Natural killer cell (primary cell): ENCODE data around the gene GJB2. TPM values are rescaled to one million over a fixed set of nuclear protein-coding genes. Genes with fewer than 3 reads are reported as not detected.

Experiments used
- ATAC-seq, 3 donors: fragments of 150-1000 bp in 2 of 3; fragments of 200-7000 bp in 1 of 3; cut with Tn5 transposase; 1 replicate in 1 of 3; 2 replicates in 2 of 3; pipeline ENCODE4 v1.10.0; 2021; ENCODE audit warnings: mild to moderate bottlenecking in 2 of 3, moderate library complexity in 2 of 3
- DNase-seq, 2 donors: peaks; one replicate each; pipeline versions ENCODE4 v3.0.0 to v3.0.0-alpha.2; 2013 to 2021; ENCODE audit warnings: mixed read lengths in 1 of 2
- H3K27ac ChIP-seq: one replicate; pipeline ENCODE4 v1.5.1; 2013; ENCODE audit warnings: mild to moderate bottlenecking, low read length
- H3K27me3 ChIP-seq: one replicate; pipeline ENCODE4 v1.6.1; 2013; ENCODE audit warnings: low read length; ENCODE audit not compliant: control insufficient read depth, insufficient read depth
- H3K36me3 ChIP-seq: one replicate; pipeline ENCODE4 v1.6.1; 2013; ENCODE audit warnings: low read length; ENCODE audit not compliant: control insufficient read depth, insufficient read depth
- H3K4me1 ChIP-seq: one replicate; pipeline ENCODE4 v1.6.1; 2013; ENCODE audit warnings: low read length; ENCODE audit not compliant: control insufficient read depth, insufficient read depth
- H3K4me3 ChIP-seq: one replicate; pipeline ENCODE4 v1.5.1; 2013; ENCODE audit warnings: low read length
- H3K9me3 ChIP-seq: one replicate; pipeline ENCODE4 v1.6.1; 2013; ENCODE audit warnings: low read length; ENCODE audit not compliant: control insufficient read depth, insufficient read depth
- H3K27ac Mint-ChIP-seq, 2 donors: one replicate each; pipeline ENCODE4 v1.8.0; 2022; ENCODE audit warnings: mild to moderate bottlenecking in 2 of 2, mixed read lengths in 2 of 2, moderate library complexity in 1 of 2
- H3K27me3 Mint-ChIP-seq, 2 donors: one replicate each; pipeline ENCODE4 v1.8.0; 2022; ENCODE audit warnings: low read depth in 2 of 2, mixed read lengths in 2 of 2
- H3K36me3 Mint-ChIP-seq: one replicate; pipeline ENCODE4 v1.8.0; 2022; ENCODE audit warnings: mixed read lengths
- H3K4me1 Mint-ChIP-seq, 2 donors: one replicate each; pipeline ENCODE4 v1.8.0; 2022; ENCODE audit warnings: mixed read lengths in 2 of 2
- H3K4me3 Mint-ChIP-seq: one replicate; pipeline ENCODE4 v1.8.0; 2022; ENCODE audit warnings: mild to moderate bottlenecking, moderate library complexity, mixed read lengths
- H3K9me3 Mint-ChIP-seq, 2 donors: one replicate each; pipeline ENCODE4 v1.8.0; 2022; ENCODE audit warnings: mixed read lengths in 2 of 2
- CTCF ChIP-seq: fragments of 200-600 bp; IDR thresholded peaks from one replicate; pipeline ENCODE4 v1.8.0; 2022; ENCODE audit warnings: antibody characterized with exemption
- WGBS: methylation state at CpG from one replicate; pipeline ENCODE4 v1.1.7; 2013; ENCODE audit warnings: missing lambda C conversion rate; ENCODE audit not compliant: insufficient coverage; 5-methylcytosine and 5-hydroxymethylcytosine counted together
- intact Hi-C: fragments of 100-400 bp; cut with micrococcal nuclease; formaldehyde crosslinking; loops from one replicate; pipeline ENCODE4 v1.14.2; 2022
- total RNA-seq, 4 donors: library from RNA; stranded (reverse); fragments of 120-200 nt in 1 of 4; gene quantifications; one replicate each; pipeline versions ENCODE4 v1.2.3 to v1.2.4, GENCODE V29; 2013 to 2022

GJB2 gene
- total RNA-seq, 3 donors from 2014 or later (not counting 1 experiment from before 2014, with no cell fraction given), result 0.40 TPM; not detected in 2

- H3K27me3 ChIP-seq, result peaks cover 26% of the 10 kb centered on the region
- DNase-seq (no peak), ATAC-seq (no peak)
- no peak overlapping the region for H3K27ac Mint-ChIP-seq
- no peak overlapping the region for H3K4me3 ChIP-seq
- 49% methylated on average over 16 of the region's 16 CpGs for WGBS
- H3K27ac ChIP-seq, result no peak overlapping the region
- no peaks in the 10 kb centered on the region for H3K9me3 ChIP-seq
- H3K4me1 ChIP-seq, result peaks cover 10% of the 10 kb centered on the region
- intact Hi-C loops, result no loop called here
- no peaks in the 10 kb centered on the region for H3K9me3 Mint-ChIP-seq
- peaks cover 41 to 51% of the 10 kb centered on the region in 2 donors for H3K27me3 Mint-ChIP-seq
- H3K4me3 Mint-ChIP-seq, result peak overlapping the region; percentile 74
- peaks cover 4 to 13% of the 10 kb centered on the region in 2 donors for H3K4me1 Mint-ChIP-seq
- H3K36me3 ChIP-seq, result no peaks in the 10 kb centered on the region
- H3K36me3 Mint-ChIP-seq, result no peaks in the 10 kb centered on the region
- TF ChIP-seq CTCF, result no peak
These were observed 30.8 kb downstream of the GJB2 start for GRCh38 chr13:20161951-20162300.

- H3K36me3 Mint-ChIP-seq, result no peaks in the 10 kb centered on the region
- Histone ChIP-seq H3K27me3 (peaks cover 26% of the 10 kb centered on the region), H3K27ac (no peak overlapping the region), H3K9me3 (no peaks in the 10 kb centered on the region), H3K36me3 (no peaks in the 10 kb centered on the region), H3K4me1 (peaks cover 10% of the 10 kb centered on the region), H3K4me3 (peak overlapping the region; percentile 23)
- ATAC-seq (peak; percentile 65 to 71 (median 66)), DNase-seq (peak; percentile 27 to 74)
- H3K9me3 Mint-ChIP-seq, result no peaks in the 10 kb centered on the region
- WGBS, result 2% methylated on average over 79 of the region's 79 CpGs
- TF ChIP-seq CTCF, result no peak
- no peak overlapping the region for H3K27ac Mint-ChIP-seq
- peaks cover 36 to 46% of the 10 kb centered on the region in 2 donors for H3K27me3 Mint-ChIP-seq
- intact Hi-C loops, result no loop called here
- H3K4me1 Mint-ChIP-seq, result peaks cover 4 to 13% of the 10 kb centered on the region in 2 donors
- H3K4me3 Mint-ChIP-seq, result peak overlapping the region; percentile 74
These were observed 31.3 kb downstream of the GJB2 start for GRCh38 chr13:20161275-20161950.

- Mint-ChIP-seq H3K27me3 (peaks cover 30 to 39% of the 10 kb centered on the region in 2 donors), H3K4me1 (peaks cover 4 to 13% of the 10 kb centered on the region in 2 donors), H3K27ac (no peak within 1 kb of the TSS), H3K36me3 (no peaks in the 10 kb centered on the region), H3K9me3 (no peaks in the 10 kb centered on the region), H3K4me3 (peak within 1 kb of the TSS; percentile 83)
- WGBS, result 1% methylated on average over 93 of the region's 93 CpGs
- Histone ChIP-seq H3K9me3 (no peaks in the 10 kb centered on the region), H3K27ac (no peak within 1 kb of the TSS), H3K4me1 (peaks cover 10% of the 10 kb centered on the region), H3K4me3 (peak within 1 kb of the TSS; percentile 23), H3K36me3 (no peaks in the 10 kb centered on the region), H3K27me3 (peaks cover 26% of the 10 kb centered on the region)
- ATAC-seq (peak; percentile 45 to 47 (median 46)), DNase-seq (peak in 1 of 2 donors; percentile 69)
- intact Hi-C loops, result no loop called here
- no peak for TF ChIP-seq CTCF
These were observed 32.1 kb downstream of the GJB2 start, which contains the start of gene GJA3 for GRCh38 chr13:20160306-20161274. Gene GJA3, minus strand, starts transcription at chr13:20161052. Its CDS starts 17,764 bp downstream, at chr13:20143288.
